ENCODE results near the gene USB1. TPM values are rescaled to one million over a fixed set of nuclear protein-coding genes. Genes with fewer than 3 reads are reported as not detected.
"Not testable (repeated sequence)": the region's sequence is repeated elsewhere in the genome, so short reads cannot be mapped to it uniquely, and the experiment has no call there.

USB1 gene
- total RNA-seq, 1 donor from 2014 or later, result 79.5 TPM

- peak within 1 kb of the TSS; percentile 91 for H3K4me3 Mint-ChIP-seq (ENCODE audit: unreplicated experiment)
- H3K27ac Mint-ChIP-seq (ENCODE audit: unreplicated experiment), result no peak within 1 kb of the TSS
- DNase-seq (ENCODE audit: low spot score), result no peak
- TF ChIP-seq, protein P1, sequence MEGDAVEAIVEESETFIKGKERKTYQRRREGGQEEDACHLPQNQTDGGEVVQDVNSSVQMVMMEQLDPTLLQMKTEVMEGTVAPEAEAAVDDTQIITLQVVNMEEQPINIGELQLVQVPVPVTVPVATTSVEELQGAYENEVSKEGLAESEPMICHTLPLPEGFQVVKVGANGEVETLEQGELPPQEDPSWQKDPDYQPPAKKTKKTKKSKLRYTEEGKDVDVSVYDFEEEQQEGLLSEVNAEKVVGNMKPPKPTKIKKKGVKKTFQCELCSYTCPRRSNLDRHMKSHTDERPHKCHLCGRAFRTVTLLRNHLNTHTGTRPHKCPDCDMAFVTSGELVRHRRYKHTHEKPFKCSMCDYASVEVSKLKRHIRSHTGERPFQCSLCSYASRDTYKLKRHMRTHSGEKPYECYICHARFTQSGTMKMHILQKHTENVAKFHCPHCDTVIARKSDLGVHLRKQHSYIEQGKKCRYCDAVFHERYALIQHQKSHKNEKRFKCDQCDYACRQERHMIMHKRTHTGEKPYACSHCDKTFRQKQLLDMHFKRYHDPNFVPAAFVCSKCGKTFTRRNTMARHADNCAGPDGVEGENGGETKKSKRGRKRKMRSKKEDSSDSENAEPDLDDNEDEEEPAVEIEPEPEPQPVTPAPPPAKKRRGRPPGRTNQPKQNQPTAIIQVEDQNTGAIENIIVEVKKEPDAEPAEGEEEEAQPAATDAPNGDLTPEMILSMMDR (IDR thresholded peaks at IDR 0.05; ENCODE audit: unreplicated experiment), result no peak
- H3K4me1 Mint-ChIP-seq (ENCODE audit: unreplicated experiment), result peaks cover 11% of the 10 kb centered on the region
- H3K27me3 Mint-ChIP-seq (ENCODE audit: unreplicated experiment), result peaks cover 16% of the 10 kb centered on the region
- peaks cover 20% of the 10 kb centered on the region for H3K36me3 Mint-ChIP-seq (ENCODE audit: low read depth, unreplicated experiment)
- H3K9me3 Mint-ChIP-seq (ENCODE audit: unreplicated experiment), result no peaks in the 10 kb centered on the region
Observed at GRCh38 chr16:57999971-58000705, 1.1 kb upstream of the USB1 start, which contains the start of gene ZNF319. Gene ZNF319 (minus strand): TSS chr16:58000672. CDS start chr16:57998265, 2,407 bp downstream.

DNA sequence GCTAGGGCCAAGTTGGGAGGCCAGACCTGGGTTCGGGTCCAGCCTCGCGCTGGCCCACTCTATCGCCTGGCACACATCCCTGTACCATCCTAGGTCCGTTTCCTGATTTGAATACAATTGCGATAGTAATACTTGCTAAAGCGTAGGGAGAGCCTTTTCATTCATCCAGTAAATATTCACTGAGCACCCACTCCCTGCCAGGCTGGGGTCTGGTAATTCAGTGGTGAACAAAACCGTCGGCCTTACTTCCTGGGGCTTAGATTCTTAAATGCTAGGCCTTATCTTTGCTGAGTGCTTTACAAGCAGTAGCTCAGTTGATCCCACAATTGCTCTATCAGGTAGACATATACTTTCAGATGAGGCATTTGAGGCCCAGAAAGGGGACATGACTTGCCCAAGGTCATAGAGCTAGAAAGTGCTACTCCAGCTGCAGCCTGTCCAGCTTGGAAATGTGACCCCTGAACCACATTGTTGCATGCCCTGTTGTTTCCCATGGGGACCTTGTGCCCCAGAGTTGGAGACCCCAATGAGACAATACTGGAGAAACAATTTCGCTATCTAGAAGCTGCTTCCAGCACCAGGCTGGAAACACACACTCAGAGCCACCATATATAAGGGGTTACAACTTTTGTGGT is 691 bp downstream of the USB1 start:
- peaks cover 11% of the 10 kb centered on the region for H3K4me1 Mint-ChIP-seq (ENCODE audit: unreplicated experiment)
- no peak for DNase-seq (ENCODE audit: low spot score)
- peak overlapping the region; percentile 67 for H3K27ac Mint-ChIP-seq (ENCODE audit: unreplicated experiment)
- no peaks in the 10 kb centered on the region for H3K9me3 Mint-ChIP-seq (ENCODE audit: unreplicated experiment)
- H3K36me3 Mint-ChIP-seq (ENCODE audit: low read depth, unreplicated experiment), result peaks cover 33% of the 10 kb centered on the region
- TF ChIP-seq, protein P1 (IDR thresholded peaks at IDR 0.05; ENCODE audit: unreplicated experiment), result no peak
- peaks cover 16% of the 10 kb centered on the region for H3K27me3 Mint-ChIP-seq (ENCODE audit: unreplicated experiment)
- peak overlapping the region; percentile 91 for H3K4me3 Mint-ChIP-seq (ENCODE audit: unreplicated experiment)

DNA sequence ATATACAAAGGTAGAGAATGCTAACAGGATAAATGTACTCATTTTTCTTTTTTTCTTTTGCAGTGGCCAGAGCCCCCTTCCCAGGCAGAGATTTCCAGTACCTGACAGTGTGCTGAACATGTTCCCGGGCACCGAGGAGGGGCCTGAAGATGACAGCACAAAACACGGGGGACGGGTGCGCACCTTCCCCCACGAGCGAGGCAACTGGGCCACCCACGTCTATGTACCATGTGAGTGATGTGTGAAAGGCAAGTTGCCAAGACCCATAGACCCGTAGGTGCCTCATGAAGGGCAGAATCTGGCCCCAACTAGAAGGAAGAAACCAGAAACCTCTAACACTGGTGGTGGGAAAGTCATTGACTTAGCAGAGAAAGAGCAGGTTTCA is 1.2 kb downstream of the USB1 start:
- H3K4me1 Mint-ChIP-seq (ENCODE audit: unreplicated experiment), result peaks cover 11% of the 10 kb centered on the region
- DNase-seq (ENCODE audit: low spot score), result no peak
- H3K27me3 Mint-ChIP-seq (ENCODE audit: unreplicated experiment), result peaks cover 16% of the 10 kb centered on the region
- H3K36me3 Mint-ChIP-seq (ENCODE audit: low read depth, unreplicated experiment), result peaks cover 34% of the 10 kb centered on the region
- TF ChIP-seq, protein P1 (IDR thresholded peaks at IDR 0.05; ENCODE audit: unreplicated experiment), result no peak
- H3K27ac Mint-ChIP-seq (ENCODE audit: unreplicated experiment), result no peak overlapping the region
- peak overlapping the region; percentile 91 for H3K4me3 Mint-ChIP-seq (ENCODE audit: unreplicated experiment)
- H3K9me3 Mint-ChIP-seq (ENCODE audit: unreplicated experiment), result no peaks in the 10 kb centered on the region

GRCh38 chr16:58002936-58003335 is 1.7 kb downstream of the USB1 start:
- H3K4me3 Mint-ChIP-seq (ENCODE audit: unreplicated experiment), result no peak overlapping the region

DNA sequence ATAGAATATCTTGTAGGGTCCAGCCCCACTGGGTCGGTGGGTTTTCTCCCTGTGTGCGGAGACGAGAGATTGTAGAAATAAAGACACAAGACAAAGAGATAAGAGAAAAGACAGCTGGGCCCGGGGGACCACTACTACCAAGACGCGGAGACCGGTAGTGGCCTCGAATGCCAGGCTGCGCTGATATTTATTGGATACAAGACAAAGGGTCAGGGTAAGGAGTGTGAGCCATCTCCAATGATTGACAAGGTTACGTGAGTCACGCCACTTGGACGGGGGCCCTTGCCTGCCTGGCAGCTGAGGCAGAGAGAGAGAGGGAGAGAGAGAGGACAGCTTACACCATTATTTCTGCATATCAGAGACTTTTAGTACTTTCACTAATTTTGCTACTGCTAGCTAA is 3.5 kb downstream of the USB1 start:
- H3K4me1 Mint-ChIP-seq (ENCODE audit: unreplicated experiment); DNase-seq (ENCODE audit: low spot score): not testable (repeated sequence)

More at GRCh38 chr16:58002936-58003335, 1.7 kb downstream of the USB1 start:
- Mint-ChIP-seq H3K4me1 (ENCODE audit: unreplicated experiment) (peaks cover 11% of the 10 kb centered on the region), H3K36me3 (ENCODE audit: low read depth, unreplicated experiment) (peaks cover 32% of the 10 kb centered on the region), H3K27ac (ENCODE audit: unreplicated experiment) (no peak overlapping the region), H3K9me3 (ENCODE audit: unreplicated experiment) (no peaks in the 10 kb centered on the region), H3K27me3 (ENCODE audit: unreplicated experiment) (peaks cover 16% of the 10 kb centered on the region)
- DNase-seq (ENCODE audit: low spot score), result no peak
- TF ChIP-seq, protein P1 (IDR thresholded peaks at IDR 0.05; ENCODE audit: unreplicated experiment), result no peak

More for the DNA sequence above, 3.5 kb downstream of the USB1 start:
- peaks cover 23% of the 10 kb centered on the region for H3K36me3 Mint-ChIP-seq (ENCODE audit: low read depth, unreplicated experiment)
- H3K4me3 Mint-ChIP-seq (ENCODE audit: unreplicated experiment), result peak overlapping the region; percentile 74
- not testable (repeated sequence) for H3K27ac Mint-ChIP-seq (ENCODE audit: unreplicated experiment); H3K27me3 Mint-ChIP-seq (ENCODE audit: unreplicated experiment); H3K9me3 Mint-ChIP-seq (ENCODE audit: unreplicated experiment)
